Measurements from ENCODE around the gene GDF15. TPM values are rescaled to one million over a fixed set of nuclear protein-coding genes. Genes with fewer than 3 reads are reported as not detected.
A peak's percentile ranks its signal among the peaks of the same experiment; 100 is the strongest.

GDF15 gene
- total and polyA plus RNA-seq, 4 donors, result 0.42 to 11.6 (median 7.2) TPM

DNA sequence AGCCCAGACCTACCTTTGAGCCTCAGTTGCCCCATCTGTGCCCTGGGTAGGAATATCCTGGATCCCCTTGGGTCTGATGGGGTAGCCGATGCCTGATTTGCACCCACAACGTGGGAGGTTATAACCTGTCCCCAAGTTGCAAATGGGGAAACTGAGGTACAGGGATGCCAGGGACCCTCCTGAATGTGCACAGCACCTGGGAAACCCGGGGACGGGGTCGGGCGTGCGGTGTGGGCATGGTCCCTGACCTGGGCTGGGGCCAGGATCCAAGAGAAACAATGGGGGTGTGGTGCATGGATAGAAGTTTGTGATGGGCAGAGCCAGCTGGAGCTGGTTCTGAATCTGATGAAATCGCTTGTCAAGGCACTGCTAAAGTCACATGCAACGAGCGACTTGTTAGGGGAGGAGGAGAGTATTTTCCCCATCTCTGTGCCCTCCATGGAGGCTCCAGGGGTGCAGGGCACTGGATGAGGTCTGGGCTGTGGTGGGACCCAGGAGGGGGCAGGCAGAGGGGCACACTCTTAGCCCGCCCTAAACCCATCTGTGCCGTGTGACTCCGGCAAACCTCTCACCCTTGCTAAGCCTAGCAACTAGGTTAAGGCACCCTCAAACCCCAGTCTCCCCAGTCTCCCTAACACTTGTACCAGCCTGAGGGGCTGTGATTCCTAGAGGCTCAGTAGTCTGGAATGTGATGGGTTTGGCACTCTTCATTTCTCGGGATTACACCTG lies 749 bp downstream of the GDF15 start:
- H3K4me1 ChIP-seq (ENCODE audit: control insufficient read depth in 4 of 4, insufficient read depth in 4 of 4, low read length in 3 of 4), result peaks cover 8 to 34% (median 19%) of the 10 kb centered on the region in 4 donors
- H3K4me3 ChIP-seq (ENCODE audit: low read depth in 1 of 3, low read length in 3 of 3), result peak overlapping the region in 2 of 3 donors; percentile 37 to 43
- no peaks in the 10 kb centered on the region for H3K27me3 ChIP-seq (ENCODE audit: control insufficient read depth in 4 of 4, insufficient read depth in 4 of 4, low read length in 3 of 4)
- peak overlapping the region; percentile 90 for H3K27ac ChIP-seq (ENCODE audit: low read depth in 1 of 2, low read length in 2 of 2)
- DNase-seq (ENCODE audit: low spot score), result no peak
- H3K9me3 ChIP-seq (ENCODE audit: control insufficient read depth in 4 of 4, low read length in 3 of 4), result no peaks in the 10 kb centered on the region
- 48% methylated on average over 14 of the region's 14 CpGs for WGBS
- peak overlapping the region in 1 of 2 donors; percentile 59 for H3K9ac ChIP-seq (ENCODE audit: low read depth in 1 of 2, low read length in 2 of 2)
- peaks cover 0 to 5% (median 0%) of the 10 kb centered on the region in 4 donors for H3K36me3 ChIP-seq (ENCODE audit: control insufficient read depth in 4 of 4, insufficient read depth in 3 of 4, low read depth in 1 of 4, low read length in 3 of 4)
- TF ChIP-seq REST (IDR thresholded peaks at IDR 0.05) (no peak), JUND (IDR thresholded peaks at IDR 0.05) (no peak), HNF4A (conservative IDR thresholded peaks at IDR 0.05) (peak in 1 of 2 donors; percentile 50), NR2F2 (IDR thresholded peaks at IDR 0.05) (no peak), SP1 (IDR thresholded peaks at IDR 0.05) (no peak), EGR1 (IDR thresholded peaks at IDR 0.05; ENCODE audit: low read depth in 2 of 2) (no peak), RXRA (IDR thresholded peaks at IDR 0.05) (peak in 1 of 2 donors; percentile 67), RAD21 (IDR thresholded peaks at IDR 0.05) (no peak), YY1 (IDR thresholded peaks at IDR 0.05) (peak; percentile 45)
- TF ChIP-seq, protein P1, sequence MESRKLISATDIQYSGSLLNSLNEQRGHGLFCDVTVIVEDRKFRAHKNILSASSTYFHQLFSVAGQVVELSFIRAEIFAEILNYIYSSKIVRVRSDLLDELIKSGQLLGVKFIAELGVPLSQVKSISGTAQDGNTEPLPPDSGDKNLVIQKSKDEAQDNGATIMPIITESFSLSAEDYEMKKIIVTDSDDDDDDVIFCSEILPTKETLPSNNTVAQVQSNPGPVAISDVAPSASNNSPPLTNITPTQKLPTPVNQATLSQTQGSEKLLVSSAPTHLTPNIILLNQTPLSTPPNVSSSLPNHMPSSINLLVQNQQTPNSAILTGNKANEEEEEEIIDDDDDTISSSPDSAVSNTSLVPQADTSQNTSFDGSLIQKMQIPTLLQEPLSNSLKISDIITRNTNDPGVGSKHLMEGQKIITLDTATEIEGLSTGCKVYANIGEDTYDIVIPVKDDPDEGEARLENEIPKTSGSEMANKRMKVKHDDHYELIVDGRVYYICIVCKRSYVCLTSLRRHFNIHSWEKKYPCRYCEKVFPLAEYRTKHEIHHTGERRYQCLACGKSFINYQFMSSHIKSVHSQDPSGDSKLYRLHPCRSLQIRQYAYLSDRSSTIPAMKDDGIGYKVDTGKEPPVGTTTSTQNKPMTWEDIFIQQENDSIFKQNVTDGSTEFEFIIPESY (IDR thresholded peaks at IDR 0.05), result no peak

- 37% methylated on average over 86 of the region's 86 CpGs for WGBS
- Histone ChIP-seq H3K27ac (ENCODE audit: low read depth in 1 of 2, low read length in 2 of 2) (no peak overlapping the region), H3K36me3 (ENCODE audit: control insufficient read depth in 4 of 4, insufficient read depth in 3 of 4, low read depth in 1 of 4, low read length in 3 of 4) (peaks cover 0 to 5% (median 0%) of the 10 kb centered on the region in 4 donors), H3K9ac (ENCODE audit: low read depth in 1 of 2, low read length in 2 of 2) (no peak overlapping the region), H3K9me3 (ENCODE audit: control insufficient read depth in 4 of 4, low read length in 3 of 4) (no peaks in the 10 kb centered on the region), H3K4me1 (ENCODE audit: control insufficient read depth in 4 of 4, insufficient read depth in 4 of 4, low read length in 3 of 4) (peaks cover 4 to 25% (median 14%) of the 10 kb centered on the region in 4 donors), H3K4me3 (ENCODE audit: low read depth in 1 of 3, low read length in 3 of 3) (peak overlapping the region in 1 of 3 donors; percentile 6), H3K27me3 (ENCODE audit: control insufficient read depth in 4 of 4, insufficient read depth in 4 of 4, low read length in 3 of 4) (no peaks in the 10 kb centered on the region)
- peak; percentile 93 for DNase-seq (ENCODE audit: low spot score)
- TF ChIP-seq YY1 (IDR thresholded peaks at IDR 0.05) (no peak), SP1 (IDR thresholded peaks at IDR 0.05) (no peak), JUND (IDR thresholded peaks at IDR 0.05) (no peak), RAD21 (IDR thresholded peaks at IDR 0.05) (peak; percentile 59 to 82), ATF3 (IDR thresholded peaks at IDR 0.05) (no peak), GABPA (IDR thresholded peaks at IDR 0.05 in 1 of 2, conservative IDR thresholded peaks at IDR 0.05 in 1 of 2) (no peak), EGR1 (IDR thresholded peaks at IDR 0.05; ENCODE audit: low read depth in 2 of 2) (no peak), HNF4A (conservative IDR thresholded peaks at IDR 0.05) (no peak), CTCF (IDR thresholded peaks at IDR 0.05; ENCODE audit: low read depth, low read length, missing input control) (peak; percentile 89), FOXA2 (IDR thresholded peaks at IDR 0.05) (no peak), RXRA (IDR thresholded peaks at IDR 0.05) (no peak), FOXA1 (IDR thresholded peaks at IDR 0.05) (no peak), HNF4G (IDR thresholded peaks at IDR 0.05) (no peak), NR2F2 (IDR thresholded peaks at IDR 0.05) (no peak), TAF1 (conservative IDR thresholded peaks at IDR 0.05) (no peak)
- TF ChIP-seq, protein P1 (IDR thresholded peaks at IDR 0.05), result no peak
These were observed 2.4 kb downstream of the GDF15 start for GRCh38 chr19:18388100-18388959.
